IgD-negative memory B cell (primary cell): Measurements from ENCODE around the gene TRIP12. TPM values are rescaled to one million over a fixed set of nuclear protein-coding genes. Genes with fewer than 3 reads are reported as not detected.
"Not testable (repeated sequence)": the region's sequence is repeated elsewhere in the genome, so short reads cannot be mapped to it uniquely, and the experiment has no call there.

Experiments used
- H3K27ac Mint-ChIP-seq, 3 donors: one replicate each; pipeline ENCODE4 v1.8.0; 2020 to 2022; ENCODE audit warnings: mild to moderate bottlenecking in 3 of 3, mixed read lengths in 3 of 3, moderate library complexity in 1 of 3
- H3K27me3 Mint-ChIP-seq: one replicate; pipeline ENCODE4 v1.8.0; 2021; ENCODE audit warnings: mixed read lengths
- H3K36me3 Mint-ChIP-seq: one replicate; pipeline ENCODE4 v1.8.0; 2020; ENCODE audit warnings: mild to moderate bottlenecking, mixed read lengths
- H3K4me1 Mint-ChIP-seq, 3 donors: one replicate each; pipeline ENCODE4 v1.8.0; 2020 to 2022; ENCODE audit warnings: mixed read lengths in 3 of 3, mild to moderate bottlenecking in 1 of 3
- H3K4me3 Mint-ChIP-seq, 4 donors: one replicate each; pipeline ENCODE4 v1.8.0; 2020 to 2022; ENCODE audit warnings: mild to moderate bottlenecking in 4 of 4, mixed read lengths in 4 of 4, moderate library complexity in 3 of 4
- H3K9me3 Mint-ChIP-seq, 3 donors: one replicate each; pipeline ENCODE4 v1.8.0; 2020 to 2021; ENCODE audit warnings: mixed read lengths in 3 of 3, mild to moderate bottlenecking in 1 of 3
- polyA plus RNA-seq: library from polyadenylated mRNA; unstranded; fragments of 300-500 nt; fragmentation: Illumina TruSeq; gene quantifications from one replicate; pipeline ENCODE4 v1.2.3, GENCODE V29; 2021

Gene TRIP12
- polyA plus RNA-seq, 1 donor from 2014 or later: 51.5 TPM

- Mint-ChIP-seq H3K36me3 (no peaks in the 10 kb centered on the region), H3K4me3 (no peak overlapping the region), H3K27ac (no peak overlapping the region), H3K9me3 (peaks cover 0 to 3% (median 0%) of the 10 kb centered on the region in 3 donors), H3K4me1 (no peaks in the 10 kb centered on the region), H3K27me3 (peaks cover 8% of the 10 kb centered on the region)
These were observed 195.9 kb downstream of the TRIP12 start for GRCh38 chr2:229725716-229726574.

DNA sequence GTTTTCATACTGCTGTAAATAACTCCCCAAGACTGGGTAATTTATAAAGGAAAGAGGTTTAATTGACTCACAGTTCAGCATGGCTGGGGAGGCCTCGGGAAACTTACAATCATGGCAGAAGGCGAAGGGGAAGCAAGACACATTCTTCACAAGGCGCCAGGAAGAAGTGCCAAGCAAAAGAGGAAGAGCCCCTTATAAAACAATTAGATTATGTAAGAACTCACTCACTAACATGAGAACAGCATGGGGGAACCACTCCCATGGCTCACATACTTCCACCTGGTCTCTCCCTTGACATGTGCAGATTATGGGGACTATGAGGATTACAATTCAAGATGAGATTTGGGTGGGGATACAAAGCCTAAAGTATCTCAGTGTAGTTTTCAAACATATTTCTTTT, 198.6 kb downstream of the TRIP12 start:
- H3K9me3 Mint-ChIP-seq, H3K4me3 Mint-ChIP-seq, H3K27ac Mint-ChIP-seq, H3K36me3 Mint-ChIP-seq, H3K4me1 Mint-ChIP-seq: not testable (repeated sequence)
- H3K27me3 Mint-ChIP-seq: peaks cover 13% of the 10 kb centered on the region

GRCh38 chr2:229719926-229720647, 201.7 kb downstream of the TRIP12 start:
- Mint-ChIP-seq H3K36me3 (no peaks in the 10 kb centered on the region), H3K4me1 (peaks cover 4 to 5% (median 5%) of the 10 kb centered on the region in 3 donors), H3K27ac (no peak overlapping the region), H3K9me3 (peaks cover 0 to 3% (median 0%) of the 10 kb centered on the region in 3 donors), H3K4me3 (no peak overlapping the region), H3K27me3 (peaks cover 31% of the 10 kb centered on the region)

DNA sequence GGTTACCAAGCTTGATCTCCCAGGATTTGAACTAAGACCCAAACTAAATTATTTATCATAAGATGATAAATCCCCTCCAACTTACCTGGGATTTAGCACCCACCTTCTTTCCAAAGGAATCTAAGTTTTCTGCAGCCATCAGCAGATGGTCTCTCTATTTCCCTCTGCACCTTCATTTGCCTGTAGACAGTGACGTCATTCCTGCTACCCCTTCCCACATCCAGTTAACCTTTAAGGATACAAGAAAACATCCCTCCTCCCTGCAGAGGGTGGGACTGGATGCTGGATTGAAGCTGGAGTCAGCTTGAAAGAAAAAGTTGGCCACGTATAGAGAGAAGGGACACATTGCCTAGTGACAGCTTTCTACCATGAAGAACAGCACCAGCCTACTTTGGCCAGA, 203.8 kb downstream of the TRIP12 start:
- H3K27ac Mint-ChIP-seq: no peak overlapping the region
- peaks cover 5 to 10% (median 5%) of the 10 kb centered on the region in 3 donors for H3K4me1 Mint-ChIP-seq
- H3K36me3 Mint-ChIP-seq: no peaks in the 10 kb centered on the region
- no peak overlapping the region for H3K4me3 Mint-ChIP-seq
- peaks cover 29% of the 10 kb centered on the region for H3K27me3 Mint-ChIP-seq
- H3K9me3 Mint-ChIP-seq: no peaks in the 10 kb centered on the region

GRCh38 chr2:229715895-229716507, 205.8 kb downstream of the TRIP12 start:
- Mint-ChIP-seq H3K4me3 (peak overlapping the region; percentile 17 to 67 (median 40)), H3K4me1 (peaks cover 5 to 11% (median 5%) of the 10 kb centered on the region in 3 donors), H3K27ac (peak overlapping the region in 1 of 3 donors; percentile 67), H3K27me3 (peaks cover 47% of the 10 kb centered on the region), H3K36me3 (peaks cover 9% of the 10 kb centered on the region), H3K9me3 (peaks cover 6 to 9% (median 8%) of the 10 kb centered on the region in 3 donors)

DNA sequence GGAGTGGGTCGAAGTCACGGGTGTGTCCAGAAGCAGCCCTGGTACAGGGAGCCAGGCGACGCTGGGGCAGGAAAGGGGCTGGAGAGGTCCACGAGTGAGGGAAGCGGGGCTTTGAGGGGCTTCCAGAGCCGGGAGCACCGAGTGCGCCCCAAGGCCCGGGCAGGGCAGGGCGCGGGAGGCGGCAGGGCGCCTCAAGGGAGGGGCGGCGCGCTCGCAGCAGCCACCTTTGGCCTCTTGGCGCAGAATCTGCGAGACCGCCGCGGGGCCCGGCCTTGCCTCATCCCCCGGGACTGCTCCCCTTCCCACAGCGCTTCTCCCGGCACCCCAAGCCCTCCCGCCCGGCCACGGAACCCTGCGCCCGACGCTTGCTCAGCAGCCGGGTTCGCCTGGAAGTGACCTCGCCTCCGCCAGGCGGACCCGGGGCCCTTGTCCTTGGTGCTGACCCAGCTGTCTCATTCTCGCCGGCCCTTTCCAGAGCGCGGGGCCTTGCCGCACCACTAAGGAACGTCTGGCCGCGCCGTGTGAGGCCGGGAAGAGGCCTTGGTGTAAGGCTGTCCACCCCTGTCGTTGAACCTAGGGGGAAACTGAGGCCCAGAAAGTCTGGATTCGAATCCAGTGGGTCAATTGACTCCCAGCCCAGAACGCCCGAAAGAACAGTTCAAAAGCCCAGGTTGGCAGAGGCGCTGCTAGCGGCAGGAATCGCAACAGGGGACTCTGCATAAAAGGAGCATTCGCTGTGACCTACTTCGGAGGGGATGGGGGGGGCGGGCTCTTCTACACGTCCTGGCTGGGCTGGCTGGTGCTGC, 206.9 kb downstream of the TRIP12 start:
- Mint-ChIP-seq H3K36me3 (peaks cover 9% of the 10 kb centered on the region), H3K4me3 (peak overlapping the region in 3 of 4 donors; percentile 62 to 65 (median 65)), H3K27ac (no peak overlapping the region), H3K27me3 (peaks cover 53% of the 10 kb centered on the region), H3K9me3 (peaks cover 6 to 9% (median 8%) of the 10 kb centered on the region in 3 donors), H3K4me1 (peaks cover 5 to 11% (median 5%) of the 10 kb centered on the region in 3 donors)

DNA sequence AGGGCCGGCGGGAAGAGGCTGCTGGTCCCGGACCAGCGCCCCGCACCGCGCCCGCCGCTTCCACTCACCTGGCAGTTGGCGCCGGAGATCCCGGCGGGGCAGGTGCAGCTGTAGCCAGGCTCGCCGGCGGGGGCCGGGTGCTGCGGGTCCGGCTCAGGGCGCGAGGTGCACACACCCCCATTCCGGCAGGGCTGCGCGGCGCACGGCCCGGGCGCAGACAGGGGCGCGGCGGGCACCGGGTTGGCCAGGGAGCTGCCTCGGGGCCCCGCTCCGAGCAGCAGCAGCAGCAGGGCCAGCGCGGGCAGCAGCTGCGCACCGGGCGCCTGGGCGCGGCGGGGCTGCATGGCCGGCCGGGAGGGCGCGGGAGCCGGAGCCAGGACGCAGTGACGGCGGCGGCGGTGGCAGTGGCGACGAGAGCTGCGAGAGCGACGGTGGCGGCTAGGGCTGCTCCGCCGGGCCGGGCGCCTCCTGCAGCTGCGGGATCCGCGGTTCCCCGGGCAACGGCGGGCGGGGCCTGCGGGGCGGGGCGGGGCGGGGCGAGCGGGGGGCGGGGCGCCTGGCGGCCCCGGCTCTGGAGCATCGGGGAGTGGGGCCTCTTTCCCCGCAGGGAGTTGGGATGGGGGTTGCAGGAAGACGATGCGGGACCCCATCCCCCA, 207.6 kb downstream of the TRIP12 start, which contains the start of gene DNER:
Gene DNER, minus strand, starts transcription at position 476 of the 656 bp plus-strand sequence. Its CDS starts 132 bp downstream, at position 344.
- Mint-ChIP-seq H3K27me3 (peaks cover 55% of the 10 kb centered on the region), H3K4me3 (peak within 1 kb of the TSS; percentile 48 to 76 (median 64)), H3K4me1 (peaks cover 5 to 11% (median 5%) of the 10 kb centered on the region in 3 donors), H3K9me3 (peaks cover 6 to 9% (median 8%) of the 10 kb centered on the region in 3 donors), H3K27ac (no peak within 1 kb of the TSS), H3K36me3 (peaks cover 9% of the 10 kb centered on the region)

Other genes starting within 250 kb of the TRIP12 start
- not detected for gene DNER, start 207.5 kb downstream of the TRIP12 start, polyA plus RNA-seq
- 0.63 TPM for gene FBXO36, start 494 bp upstream of the TRIP12 start, polyA plus RNA-seq
- 0.49 TPM for gene SLC16A14, start 146.9 kb upstream of the TRIP12 start, polyA plus RNA-seq